Ectodermal cell (in vitro differentiated cells): Measurements from ENCODE around the gene CDH18.

Experiments used
- H3K27ac ChIP-seq: 2 replicates; pipeline ENCODE4 v1.7.0; 2013; ENCODE audit warnings: mild to moderate bottlenecking, low read depth, low read length; ENCODE audit not compliant: insufficient read depth, poor library complexity, severe bottlenecking
- H3K27me3 ChIP-seq: 2 replicates; pipeline ENCODE4 v1.7.0; 2013; ENCODE audit warnings: mild to moderate bottlenecking, low read length; ENCODE audit not compliant: insufficient read depth, control insufficient read depth, poor library complexity, severe bottlenecking
- H3K36me3 ChIP-seq: one replicate; pipeline ENCODE4 v1.7.0; 2013; ENCODE audit warnings: low read length; ENCODE audit not compliant: control insufficient read depth, insufficient read depth
- H3K4me1 ChIP-seq: one replicate; pipeline ENCODE4 v1.7.0; 2013; ENCODE audit warnings: low read length; ENCODE audit not compliant: control insufficient read depth, insufficient read depth
- H3K4me3 ChIP-seq: 2 replicates; pipeline ENCODE4 v1.7.0; 2013; ENCODE audit warnings: low read depth, low read length, control low read depth; ENCODE audit not compliant: insufficient read depth
- H3K9me3 ChIP-seq: 2 replicates; pipeline ENCODE4 v1.7.0; 2013; ENCODE audit warnings: mild to moderate bottlenecking, low read length, moderate library complexity; ENCODE audit not compliant: control insufficient read depth
- WGBS, 2 experiments: methylation state at CpG; one replicate each; pipeline ENCODE4 v1.1.7; 2013; ENCODE audit warnings: missing lambda C conversion rate in 2 of 2; 5-methylcytosine and 5-hydroxymethylcytosine counted together

The CDH18 gene

GRCh38 chr5:19424506-19424905, 563.5 kb downstream of the CDH18 start:
- Histone ChIP-seq H3K9me3 (no peaks in the 10 kb centered on the region), H3K4me1 (no peaks in the 10 kb centered on the region), H3K27me3 (no peaks in the 10 kb centered on the region), H3K27ac (no peak overlapping the region), H3K4me3 (no peak overlapping the region), H3K36me3 (no peaks in the 10 kb centered on the region)
- WGBS, 2 experiments: 86% methylated on average over 2 of the region's 3 CpGs; no CpG with 5 or more reads in 1 of the 2 experiments
